WTC11 (cell line): ENCODE results near the gene PALS1.

Source experiments
- ATF3 ChIP-seq: sonication (generic); formaldehyde crosslinking; conservative IDR thresholded peaks from 2 replicates; pipeline ENCODE4 v1.8.1; 2022; ENCODE audit warnings: mild to moderate bottlenecking, missing genetic modification reagents
- CREM ChIP-seq: sonication (generic); formaldehyde crosslinking; IDR thresholded peaks from 2 replicates; pipeline ENCODE4 v1.8.1; 2022; ENCODE audit warnings: mild to moderate bottlenecking, missing genetic modification reagents, moderate library complexity
- E2F1 ChIP-seq: sonication (generic); formaldehyde crosslinking; IDR thresholded peaks from 2 replicates; pipeline ENCODE4 v1.8.0; 2022; ENCODE audit warnings: mild to moderate bottlenecking, missing genetic modification reagents
- IRF2 ChIP-seq: sonication (generic); formaldehyde crosslinking; IDR thresholded peaks from 2 replicates; pipeline ENCODE4 v1.8.0; 2022; ENCODE audit warnings: low read depth, missing genetic modification reagents, borderline replicate concordance
- MAX ChIP-seq: sonication (generic); formaldehyde crosslinking; IDR thresholded peaks from 2 replicates; pipeline ENCODE4 v1.8.0; 2022; ENCODE audit warnings: mild to moderate bottlenecking, missing genetic modification reagents
- TEAD4 ChIP-seq: sonication (generic); formaldehyde crosslinking; IDR thresholded peaks from 2 replicates; pipeline ENCODE4 v1.8.0; 2022; ENCODE audit warnings: mild to moderate bottlenecking, missing genetic modification reagents
- ZNF121 ChIP-seq: sonication (generic); formaldehyde crosslinking; IDR thresholded peaks from 2 replicates; pipeline ENCODE4 v1.8.0; 2023; ENCODE audit warnings: missing genetic modification reagents
- ZNF416 ChIP-seq: fragments of 250-450 bp; sonication (Bioruptor Pico); IDR thresholded peaks from 2 replicates; pipeline ENCODE4 v1.9.0; 2021; ENCODE audit warnings: mild to moderate bottlenecking, inconsistent platforms
- TF ChIP-seq, protein P1 (sequence below): fragments of 200-600 bp; IDR thresholded peaks from 2 replicates; pipeline ENCODE4 v1.8.0; 2022; ENCODE audit warnings: antibody characterized with exemption
- TF ChIP-seq, protein P2 (sequence below): sonication (generic); formaldehyde crosslinking; IDR thresholded peaks from 2 replicates; pipeline ENCODE4 v1.8.1; 2023; ENCODE audit warnings: mild to moderate bottlenecking, missing genetic modification reagents, moderate library complexity

- TF ChIP-seq ZNF121 (CRISPR knock-in tag) (no peak), TEAD4 (CRISPR knock-in tag) (no peak), ATF3 (CRISPR knock-in tag) (no peak), CREM (CRISPR knock-in tag) (no peak), E2F1 (CRISPR knock-in tag) (no peak), MAX (no peak), ZNF416 (CRISPR knock-in tag) (no peak), IRF2 (no peak)
- TF ChIP-seq, protein P1, sequence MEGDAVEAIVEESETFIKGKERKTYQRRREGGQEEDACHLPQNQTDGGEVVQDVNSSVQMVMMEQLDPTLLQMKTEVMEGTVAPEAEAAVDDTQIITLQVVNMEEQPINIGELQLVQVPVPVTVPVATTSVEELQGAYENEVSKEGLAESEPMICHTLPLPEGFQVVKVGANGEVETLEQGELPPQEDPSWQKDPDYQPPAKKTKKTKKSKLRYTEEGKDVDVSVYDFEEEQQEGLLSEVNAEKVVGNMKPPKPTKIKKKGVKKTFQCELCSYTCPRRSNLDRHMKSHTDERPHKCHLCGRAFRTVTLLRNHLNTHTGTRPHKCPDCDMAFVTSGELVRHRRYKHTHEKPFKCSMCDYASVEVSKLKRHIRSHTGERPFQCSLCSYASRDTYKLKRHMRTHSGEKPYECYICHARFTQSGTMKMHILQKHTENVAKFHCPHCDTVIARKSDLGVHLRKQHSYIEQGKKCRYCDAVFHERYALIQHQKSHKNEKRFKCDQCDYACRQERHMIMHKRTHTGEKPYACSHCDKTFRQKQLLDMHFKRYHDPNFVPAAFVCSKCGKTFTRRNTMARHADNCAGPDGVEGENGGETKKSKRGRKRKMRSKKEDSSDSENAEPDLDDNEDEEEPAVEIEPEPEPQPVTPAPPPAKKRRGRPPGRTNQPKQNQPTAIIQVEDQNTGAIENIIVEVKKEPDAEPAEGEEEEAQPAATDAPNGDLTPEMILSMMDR, result no peak
- TF ChIP-seq, protein P2, sequence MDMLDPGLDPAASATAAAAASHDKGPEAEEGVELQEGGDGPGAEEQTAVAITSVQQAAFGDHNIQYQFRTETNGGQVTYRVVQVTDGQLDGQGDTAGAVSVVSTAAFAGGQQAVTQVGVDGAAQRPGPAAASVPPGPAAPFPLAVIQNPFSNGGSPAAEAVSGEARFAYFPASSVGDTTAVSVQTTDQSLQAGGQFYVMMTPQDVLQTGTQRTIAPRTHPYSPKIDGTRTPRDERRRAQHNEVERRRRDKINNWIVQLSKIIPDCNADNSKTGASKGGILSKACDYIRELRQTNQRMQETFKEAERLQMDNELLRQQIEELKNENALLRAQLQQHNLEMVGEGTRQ, result no peak
Measured at GRCh38 chr14:67199016-67199415, 42.2 kb upstream of the PALS1 start.
